HG03469 (cell line): ENCODE measurements around the gene SELENON.

Experiments
- ATAC-seq: cut with Tn5 transposase; IDR thresholded peaks from one replicate; pipeline ENCODE4 v1.9.1; 2021; ENCODE audit warnings: mild to moderate bottlenecking, moderate library complexity, moderate number of reproducible peaks; ENCODE audit not compliant: unreplicated experiment

SELENON gene

GRCh38 chr1:25799935-25800702, at the start of gene SELENON:
SELENON (plus strand) TSS chr1:25800193; CDS start chr1:25800231, 38 bp downstream.
- ATAC-seq: no peak

DNA sequence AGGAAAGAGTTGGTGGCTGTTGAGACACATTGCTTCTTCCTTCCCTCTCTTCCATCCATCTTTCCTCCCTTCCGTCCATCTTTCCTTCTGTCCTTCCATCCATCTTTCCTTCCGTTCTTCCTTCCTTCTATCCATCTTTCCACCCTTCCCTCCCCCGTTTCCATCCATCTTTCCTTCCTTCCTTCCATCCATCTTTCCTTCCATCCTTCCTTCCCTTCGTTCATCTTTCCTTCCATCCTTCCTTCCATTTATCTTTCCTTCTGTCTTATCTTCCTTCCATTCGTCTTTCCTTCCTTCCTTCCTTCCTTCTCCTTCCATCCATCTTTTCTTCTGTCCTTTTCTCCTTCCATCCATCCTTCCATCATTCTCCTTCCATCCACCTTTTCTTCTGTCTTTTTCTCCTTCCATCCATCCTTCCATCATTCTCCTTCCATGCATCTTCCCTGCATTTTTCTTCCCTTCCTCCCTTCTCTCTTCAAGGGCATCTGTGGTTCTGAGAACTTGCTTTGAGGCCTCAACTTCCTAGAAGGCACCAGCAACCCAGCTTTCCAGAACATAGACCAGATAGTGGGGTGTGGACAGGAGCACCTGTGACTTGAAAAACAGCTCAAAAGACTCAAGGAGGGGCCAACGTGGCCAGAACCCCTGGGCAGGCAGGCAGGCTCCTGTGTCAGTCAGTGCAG, 48.9 kb upstream of the SELENON start:
- no peak for ATAC-seq

DNA sequence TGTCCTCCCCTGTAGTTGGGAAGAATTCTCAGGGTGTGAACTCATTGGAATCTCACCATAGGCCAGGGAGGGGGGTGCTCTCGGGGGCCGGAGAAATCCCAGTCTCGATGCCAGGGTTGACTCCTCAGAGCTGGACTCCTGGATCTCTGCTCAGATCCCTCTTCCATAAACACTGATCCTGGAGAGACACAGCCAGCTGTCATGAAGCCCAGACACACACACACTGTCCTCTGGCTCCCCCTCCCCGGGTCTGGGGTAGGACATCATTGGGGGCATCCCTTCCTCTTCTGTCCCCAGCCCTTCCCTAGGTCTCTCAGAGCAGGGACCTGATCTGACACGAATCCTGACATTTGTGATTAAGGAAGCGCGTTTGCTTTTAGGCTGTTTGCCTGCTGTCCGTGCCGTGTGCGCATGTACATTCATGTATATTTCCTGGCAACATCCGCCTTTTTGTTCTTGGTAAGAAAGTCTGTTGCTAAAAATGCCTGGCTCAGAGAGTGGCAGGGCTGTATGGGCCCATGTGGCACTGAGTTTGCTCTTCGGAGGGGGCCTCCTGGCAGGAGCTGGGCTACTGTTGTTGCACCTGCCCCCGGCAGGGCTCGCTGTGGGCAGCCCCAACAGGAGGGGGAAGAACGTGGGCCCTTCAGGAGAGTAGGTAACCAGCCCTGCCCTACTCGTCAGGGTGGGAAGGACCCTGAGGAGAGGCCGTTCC, 45.4 kb upstream of the SELENON start:
- no peak for ATAC-seq

DNA sequence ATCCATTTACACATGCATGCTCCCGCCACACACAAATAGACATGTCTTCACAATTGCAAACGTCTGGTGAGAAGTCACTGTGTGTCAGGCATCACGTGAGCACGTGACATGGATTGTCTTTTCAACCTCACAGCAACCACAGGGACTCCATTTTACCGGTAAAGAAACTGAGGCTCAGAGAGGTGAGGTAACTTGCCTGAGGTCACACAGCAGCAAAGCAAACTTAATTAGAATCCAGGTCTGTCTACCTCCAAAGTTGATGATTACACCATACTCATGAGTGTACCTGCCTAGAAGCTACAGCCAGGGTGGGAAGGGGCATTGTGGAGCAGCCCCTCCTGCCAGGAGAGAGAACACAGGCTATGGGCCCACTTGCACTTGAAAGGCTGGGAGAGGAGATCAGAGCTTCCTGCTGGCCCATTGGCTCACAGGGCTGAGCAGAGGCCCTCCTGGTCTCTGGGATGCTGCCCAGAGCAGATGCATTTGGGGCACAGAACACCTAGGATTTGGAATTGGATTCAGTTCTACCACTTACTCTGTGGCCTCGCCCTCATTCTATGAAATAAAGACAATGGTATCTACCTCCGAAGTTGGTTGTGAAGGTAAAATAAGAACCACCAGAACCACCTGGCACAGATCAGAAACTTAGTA, 44.4 kb upstream of the SELENON start:
- no peak for ATAC-seq

- no peak for ATAC-seq
These were observed 43.8 kb upstream of the SELENON start for GRCh38 chr1:25756215-25756614.

DNA sequence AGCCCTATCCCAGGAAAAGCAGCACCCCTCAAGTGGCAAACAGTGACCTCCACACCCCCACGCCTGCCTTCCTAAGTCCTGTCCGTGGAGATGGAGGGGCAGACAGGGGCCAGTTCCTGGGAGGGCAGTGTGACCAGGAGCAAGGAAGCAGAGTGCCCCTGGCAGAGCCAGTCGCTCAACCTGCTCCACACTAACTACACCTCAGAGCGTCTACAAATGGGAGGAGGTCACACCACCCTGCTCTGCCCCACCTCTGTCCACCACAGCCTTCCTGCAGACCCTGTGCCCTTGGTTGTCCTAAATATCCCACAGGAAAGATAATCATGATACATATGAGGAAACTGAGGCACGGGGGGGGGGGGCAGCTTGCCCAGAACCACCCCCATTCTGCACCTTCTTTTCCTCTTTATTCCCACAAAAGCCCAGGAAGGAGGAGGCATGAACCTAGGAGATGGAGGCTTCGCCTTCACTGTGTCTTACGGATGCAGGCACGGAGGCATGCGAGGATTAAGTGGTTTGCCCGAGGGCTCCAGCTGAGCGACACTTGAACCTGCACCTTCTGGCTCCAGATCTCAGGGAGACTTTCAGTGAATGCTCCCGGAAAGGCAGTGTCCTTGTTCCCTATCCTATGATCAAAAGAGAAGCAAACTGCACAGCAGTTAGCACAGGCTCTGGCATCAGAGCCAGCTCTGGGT, 42.7 kb upstream of the SELENON start:
- ATAC-seq: no peak

DNA sequence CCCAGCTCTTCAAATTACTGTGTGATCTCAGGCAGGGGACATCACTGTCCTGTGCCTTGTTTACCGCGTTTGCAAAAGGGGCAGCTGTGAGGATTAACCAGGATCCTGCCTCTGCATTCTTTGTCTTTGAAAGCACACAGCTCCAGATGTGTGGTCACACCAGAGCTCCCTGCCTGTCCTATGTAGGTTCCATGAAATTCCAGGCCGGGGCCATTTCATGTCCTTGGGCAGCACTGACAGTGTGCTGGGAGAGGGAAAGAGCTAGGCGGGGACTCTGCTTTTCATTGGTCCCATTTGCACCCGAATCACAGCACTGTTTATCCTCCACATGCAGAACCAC, 42.2 kb upstream of the SELENON start:
- no peak for ATAC-seq

DNA sequence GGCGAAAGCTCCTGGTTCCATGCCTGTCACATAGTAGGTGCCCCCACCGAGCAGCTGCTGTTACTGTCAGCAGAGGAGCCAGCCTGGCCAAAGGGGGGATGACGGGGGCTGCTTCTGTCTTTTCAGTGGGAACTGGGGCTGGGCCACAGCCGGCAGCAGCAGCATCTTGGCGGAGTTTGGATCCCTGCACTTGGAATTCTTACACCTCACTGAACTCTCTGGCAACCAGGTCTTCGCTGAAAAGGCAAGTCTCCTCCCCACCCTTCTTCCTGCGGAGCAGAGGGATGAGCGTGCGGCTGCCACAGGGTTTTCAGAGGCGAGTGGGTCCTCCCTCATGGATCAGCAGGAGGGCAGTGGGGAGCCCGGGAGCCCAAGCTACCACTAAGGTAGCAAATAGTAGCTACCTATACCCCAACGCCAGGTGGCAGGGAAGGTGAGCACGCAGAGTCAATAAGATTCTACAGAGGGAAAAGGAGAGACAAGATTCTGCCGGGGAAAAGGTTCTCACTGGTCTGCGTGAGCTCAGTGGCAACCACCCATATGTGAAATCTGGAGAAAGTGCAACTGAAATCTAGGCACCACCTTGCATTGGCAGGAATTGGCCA, 41.4 kb upstream of the SELENON start:
- ATAC-seq: no peak

GRCh38 chr1:25760122-25760719, 39.8 kb upstream of the SELENON start:
- no peak for ATAC-seq

DNA sequence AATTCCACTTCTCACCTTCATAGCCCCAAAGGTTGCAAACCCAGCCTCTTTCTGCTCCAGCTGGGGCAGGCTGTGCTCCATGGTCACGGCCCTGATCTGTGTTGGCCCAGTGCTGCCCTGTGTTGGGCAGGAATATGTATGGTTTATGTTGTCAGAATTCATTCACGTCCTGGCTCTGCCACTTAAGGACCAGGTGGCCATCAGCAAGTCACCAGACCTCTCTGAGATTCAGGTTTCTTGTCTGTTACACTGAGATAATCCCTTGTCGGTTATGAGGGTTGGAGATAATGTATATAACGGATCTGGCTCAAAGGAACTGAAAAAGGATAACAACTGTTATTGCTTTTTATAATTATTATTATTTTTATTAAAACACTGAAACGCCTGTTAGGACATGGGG, 39.1 kb upstream of the SELENON start:
- no peak for ATAC-seq

GRCh38 chr1:25763493-25763892, 36.5 kb upstream of the SELENON start:
- no peak for ATAC-seq

- ATAC-seq: no peak
These were observed 34.7 kb upstream of the SELENON start for GRCh38 chr1:25765136-25765922.

- ATAC-seq: no peak
These were observed 33.9 kb upstream of the SELENON start for GRCh38 chr1:25765923-25766589.

GRCh38 chr1:25766721-25767436, 33.1 kb upstream of the SELENON start:
- ATAC-seq: no peak

- no peak for ATAC-seq
These were observed 32.6 kb upstream of the SELENON start for GRCh38 chr1:25767437-25767770.

GRCh38 chr1:25768999-25769398, 31.0 kb upstream of the SELENON start:
- no peak for ATAC-seq

DNA sequence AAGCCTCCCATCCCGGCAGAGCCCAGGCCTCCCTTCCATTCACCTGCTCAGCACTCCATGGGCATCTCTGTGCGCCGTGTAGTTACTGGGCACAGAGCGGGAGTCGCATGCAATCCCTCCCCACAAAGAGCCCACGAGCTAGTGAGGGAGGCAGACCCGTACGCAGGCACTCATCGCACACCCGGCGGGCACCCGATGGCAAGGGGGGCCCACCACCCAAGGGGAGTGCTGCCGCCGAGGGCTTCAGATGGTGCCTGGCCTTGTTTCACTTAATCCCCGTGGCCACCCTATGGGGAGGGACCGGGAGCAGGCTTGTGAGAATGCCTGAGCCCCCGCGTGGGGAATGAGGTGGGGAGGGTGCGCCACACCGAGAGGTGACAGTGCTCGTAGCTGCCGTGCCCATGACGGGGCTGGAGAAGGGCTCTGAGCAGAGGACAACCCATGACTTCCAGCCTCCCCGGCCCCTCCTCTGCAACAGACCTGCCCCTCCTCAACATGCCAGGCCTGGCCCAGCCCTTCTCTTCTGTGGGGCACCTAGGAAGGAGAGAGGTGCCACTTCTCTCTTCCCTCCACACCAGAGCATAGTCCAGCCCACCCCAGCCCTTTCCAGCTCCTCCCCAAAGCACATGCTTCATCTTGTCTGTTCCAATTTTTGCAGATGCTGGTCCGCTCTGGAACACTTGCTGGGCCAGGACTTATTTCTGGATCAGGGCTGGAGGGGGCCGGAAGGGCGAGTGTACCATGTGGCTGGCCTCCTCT, 30.2 kb upstream of the SELENON start:
- ATAC-seq: no peak
